LNCAP (cell line): ENCODE results near the gene TMEM51.

Experiments used
- TF ChIP-seq, protein P1 (sequence below): fragments of 450-650 bp; IDR thresholded peaks from 2 replicates; pipeline ENCODE4 v1.5.1; 2017; ENCODE audit warnings: mild to moderate bottlenecking

Gene TMEM51

DNA sequence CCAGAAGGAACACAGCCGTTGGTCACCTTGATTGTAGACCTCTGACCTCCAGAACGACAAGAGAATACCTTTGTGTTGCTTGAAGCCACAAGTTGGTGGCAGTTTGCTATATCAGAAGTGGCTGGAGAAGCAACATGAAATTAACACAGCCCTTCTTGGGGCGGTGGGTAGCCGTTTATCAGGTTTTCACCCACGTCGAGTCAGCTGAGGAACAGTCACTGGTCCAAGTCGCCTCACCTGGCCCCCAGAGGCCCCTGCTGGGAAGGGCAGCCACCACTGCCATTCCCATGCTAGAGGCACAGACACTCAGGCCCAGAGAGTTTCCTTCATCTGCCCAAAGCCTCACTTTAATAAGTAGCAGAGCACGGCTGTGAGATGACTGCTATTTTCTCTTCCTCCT, 37.7 kb downstream of the TMEM51 start:
- TF ChIP-seq, protein P1, sequence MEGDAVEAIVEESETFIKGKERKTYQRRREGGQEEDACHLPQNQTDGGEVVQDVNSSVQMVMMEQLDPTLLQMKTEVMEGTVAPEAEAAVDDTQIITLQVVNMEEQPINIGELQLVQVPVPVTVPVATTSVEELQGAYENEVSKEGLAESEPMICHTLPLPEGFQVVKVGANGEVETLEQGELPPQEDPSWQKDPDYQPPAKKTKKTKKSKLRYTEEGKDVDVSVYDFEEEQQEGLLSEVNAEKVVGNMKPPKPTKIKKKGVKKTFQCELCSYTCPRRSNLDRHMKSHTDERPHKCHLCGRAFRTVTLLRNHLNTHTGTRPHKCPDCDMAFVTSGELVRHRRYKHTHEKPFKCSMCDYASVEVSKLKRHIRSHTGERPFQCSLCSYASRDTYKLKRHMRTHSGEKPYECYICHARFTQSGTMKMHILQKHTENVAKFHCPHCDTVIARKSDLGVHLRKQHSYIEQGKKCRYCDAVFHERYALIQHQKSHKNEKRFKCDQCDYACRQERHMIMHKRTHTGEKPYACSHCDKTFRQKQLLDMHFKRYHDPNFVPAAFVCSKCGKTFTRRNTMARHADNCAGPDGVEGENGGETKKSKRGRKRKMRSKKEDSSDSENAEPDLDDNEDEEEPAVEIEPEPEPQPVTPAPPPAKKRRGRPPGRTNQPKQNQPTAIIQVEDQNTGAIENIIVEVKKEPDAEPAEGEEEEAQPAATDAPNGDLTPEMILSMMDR: no peak

GRCh38 chr1:15191770-15192169, 38.2 kb downstream of the TMEM51 start:
- TF ChIP-seq, protein P1: no peak

DNA sequence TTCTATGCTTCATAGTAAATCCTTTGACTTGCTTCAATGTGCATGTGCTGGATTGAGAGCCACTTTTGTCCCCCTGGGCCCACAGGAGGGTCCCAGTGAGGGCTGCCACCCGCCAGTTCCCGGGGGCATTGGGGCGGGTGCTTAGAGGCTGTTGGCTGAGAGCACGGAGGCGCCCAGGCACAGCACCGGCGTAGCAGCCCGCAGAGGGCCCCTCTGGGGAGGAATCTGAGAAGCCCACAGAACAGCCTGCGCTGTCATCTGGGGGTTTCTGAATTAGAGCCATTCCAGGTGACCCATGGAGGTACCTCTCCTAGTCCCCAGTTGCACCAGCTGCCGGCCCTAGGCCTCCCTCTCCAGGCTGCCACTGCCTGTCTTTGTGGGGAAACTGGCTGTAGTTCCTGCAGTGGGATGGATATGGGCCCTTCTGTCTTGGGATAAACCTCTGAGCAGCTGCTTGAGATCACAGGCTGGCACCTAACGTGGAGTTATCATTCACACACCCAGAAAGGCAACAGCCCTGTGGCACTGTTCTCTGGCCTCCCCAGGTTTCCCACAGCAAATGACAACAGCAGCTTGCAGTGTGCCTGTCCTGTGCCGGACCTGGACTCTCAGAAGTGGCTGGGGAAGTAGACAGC, 39.5 kb downstream of the TMEM51 start:
- TF ChIP-seq, protein P1: no peak

GRCh38 chr1:15195420-15196052, 42.0 kb downstream of the TMEM51 start:
- TF ChIP-seq, protein P1: no peak

GRCh38 chr1:15196069-15196468, 42.5 kb downstream of the TMEM51 start:
- TF ChIP-seq, protein P1: no peak

- TF ChIP-seq, protein P1: no peak
Measured at GRCh38 chr1:15196807-15197530, 43.4 kb downstream of the TMEM51 start.

DNA sequence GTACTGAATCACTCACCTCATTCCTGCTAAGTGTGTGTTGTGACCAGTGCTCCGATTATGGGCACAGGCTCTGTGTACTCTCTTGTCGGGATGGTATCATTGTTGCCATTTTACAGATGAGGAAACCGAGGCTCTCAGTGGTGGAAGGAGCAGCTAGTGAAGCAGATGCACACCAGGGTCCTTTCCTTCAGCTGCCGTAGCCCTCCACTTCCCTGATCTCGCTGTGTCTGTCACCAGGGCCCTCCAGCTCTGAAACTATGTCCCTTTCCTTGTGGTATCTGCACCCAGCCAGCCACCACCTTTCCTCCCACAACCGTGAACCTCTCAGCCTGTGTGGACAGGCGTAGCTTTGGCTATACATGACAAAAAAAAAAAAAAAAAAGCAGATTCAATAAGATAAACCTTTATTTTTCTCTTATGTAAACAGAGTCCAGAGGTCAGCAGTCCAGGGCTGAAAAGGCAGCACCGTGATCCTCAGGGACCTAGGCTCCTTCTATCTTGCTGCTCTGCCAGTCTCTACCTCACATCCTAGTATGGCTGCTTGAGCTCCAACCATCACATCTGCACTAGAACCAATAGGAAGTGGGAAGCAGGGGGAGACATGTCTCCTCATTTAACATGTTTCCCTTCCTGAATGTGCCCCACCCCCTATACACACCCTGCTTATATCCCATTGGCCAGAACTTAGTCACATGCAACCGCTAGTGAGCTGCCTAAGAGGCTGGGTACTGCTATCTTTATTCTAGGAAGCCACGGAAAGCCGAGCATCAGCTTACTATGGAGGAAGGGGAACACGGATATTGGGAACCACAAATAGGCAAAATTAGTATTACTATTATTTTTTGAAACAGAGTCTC, 44.3 kb downstream of the TMEM51 start:
- TF ChIP-seq, protein P1: no peak
